HK-2 (cell line): Measurements from ENCODE around the gene BMPR1B.
"Not testable (repeated sequence)": the region's sequence is repeated elsewhere in the genome, so short reads cannot be mapped to it uniquely, and the experiment has no call there.

Experiments
- DNase-seq: peaks from one replicate; pipeline ENCODE4 v3.0.0-alpha.2; 2018; ENCODE audit not compliant: unreplicated experiment

BMPR1B gene

DNA sequence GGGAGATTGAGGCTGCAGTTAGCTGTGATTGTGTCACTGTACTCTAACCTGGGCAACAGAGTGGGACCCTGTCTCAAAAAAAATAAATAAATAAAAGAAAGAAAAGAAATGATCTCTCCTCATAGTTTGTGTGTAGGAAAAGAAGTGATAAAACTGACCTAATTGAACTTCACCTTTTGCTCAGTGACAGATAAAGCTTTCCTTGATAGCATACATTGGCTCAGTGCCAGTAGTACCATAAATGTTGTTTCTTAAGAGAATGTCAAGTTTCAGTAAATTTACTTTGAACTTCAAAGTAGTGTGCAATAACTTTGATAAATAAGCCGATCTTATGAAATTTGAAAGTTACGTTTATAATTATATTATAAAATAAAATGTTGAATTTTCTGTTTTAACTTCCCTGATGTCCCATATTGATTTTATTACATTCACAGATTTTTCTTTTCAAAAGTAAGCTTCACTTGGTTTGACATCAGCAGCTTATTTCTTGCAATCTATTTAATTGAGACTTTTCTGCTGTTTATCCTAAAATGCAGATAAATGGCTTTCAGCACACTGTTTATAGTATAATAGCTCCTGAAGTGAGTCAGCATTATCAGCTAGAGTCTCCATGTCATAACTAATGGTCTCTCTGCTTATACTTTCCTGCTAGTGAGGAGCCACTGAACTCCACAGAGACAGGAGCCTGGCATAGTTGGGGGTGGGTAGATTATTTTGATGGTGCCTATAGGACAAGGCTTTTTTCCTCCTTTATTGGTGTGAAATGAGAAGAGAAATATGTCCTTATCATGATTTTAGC is 330.1 kb downstream of the BMPR1B start:
- DNase-seq = no peak

GRCh38 chr4:95091272-95091671 is 333.5 kb downstream of the BMPR1B start:
- DNase-seq = no peak

- no peak for DNase-seq
These were observed 335.0 kb downstream of the BMPR1B start for GRCh38 chr4:95092766-95093165.

GRCh38 chr4:95093460-95093859 is 335.7 kb downstream of the BMPR1B start:
- DNase-seq = no peak

DNA sequence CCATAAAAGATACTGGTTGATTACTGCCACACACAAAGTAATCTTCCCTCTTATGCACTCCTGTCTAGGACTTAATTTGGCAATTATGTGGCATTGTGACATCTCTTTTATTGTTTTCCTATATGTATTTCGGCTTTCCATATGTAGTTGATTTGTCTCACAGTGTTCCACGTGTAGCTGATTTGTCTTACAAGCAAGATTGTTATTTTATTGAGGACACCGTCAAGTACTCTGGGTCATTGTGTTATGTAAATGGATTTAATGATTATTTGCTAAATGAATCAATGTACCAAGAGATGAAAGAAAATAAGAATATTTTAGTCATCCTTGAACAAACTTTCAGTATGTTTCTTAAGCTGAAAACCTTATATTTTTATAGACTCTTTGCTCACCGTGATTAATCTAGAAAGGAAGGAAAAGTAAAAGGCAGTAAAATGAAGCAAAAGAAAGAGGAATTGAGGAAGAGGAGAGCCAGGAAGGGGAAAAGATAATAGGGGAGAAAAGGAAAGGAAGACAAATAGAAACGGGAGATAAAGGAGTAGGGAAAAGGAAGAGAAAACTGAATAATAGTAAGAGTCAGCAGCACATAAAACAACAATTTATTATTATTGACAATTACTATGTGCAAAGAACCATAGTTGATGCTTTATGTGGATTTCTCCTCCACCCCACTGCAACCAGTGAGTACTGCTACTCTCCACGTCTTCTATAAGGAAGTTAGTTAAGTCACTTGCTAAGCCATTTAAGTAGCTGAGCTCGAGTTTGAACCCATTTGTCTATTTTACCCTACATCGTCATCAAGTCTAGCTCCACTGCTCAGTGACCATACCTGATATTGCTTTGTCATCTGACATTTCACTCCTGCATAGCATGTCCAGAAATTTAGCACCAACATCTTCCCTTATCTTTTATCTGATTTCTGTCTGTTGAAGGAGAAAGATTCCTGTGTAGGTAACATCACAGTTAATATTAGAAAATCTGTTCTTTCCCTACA is 336.5 kb downstream of the BMPR1B start:
- no peak for DNase-seq

GRCh38 chr4:95095348-95095974 is 337.7 kb downstream of the BMPR1B start:
- no peak for DNase-seq

GRCh38 chr4:95102162-95102790 is 344.5 kb downstream of the BMPR1B start:
- DNase-seq = no peak

DNA sequence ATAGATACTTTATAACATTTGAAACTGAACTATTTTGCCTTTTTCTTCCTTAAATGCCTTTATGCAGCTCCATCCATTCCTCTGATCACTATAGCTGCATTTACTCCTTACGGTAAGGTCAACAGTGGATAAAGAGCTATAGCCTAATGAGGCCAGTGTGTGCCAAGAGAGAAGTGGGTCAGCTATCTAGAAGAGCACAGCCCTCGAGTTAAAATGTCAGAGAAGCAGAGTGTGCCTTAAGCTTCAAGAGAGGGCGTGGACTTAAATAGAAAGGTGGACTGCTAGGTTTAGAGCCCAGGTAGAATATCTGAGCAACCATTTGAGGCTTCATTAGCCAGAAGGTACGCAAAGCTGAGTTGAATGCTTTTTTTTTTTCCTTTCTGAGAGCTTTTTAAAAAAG is 347.4 kb downstream of the BMPR1B start:
- DNase-seq = no peak

DNA sequence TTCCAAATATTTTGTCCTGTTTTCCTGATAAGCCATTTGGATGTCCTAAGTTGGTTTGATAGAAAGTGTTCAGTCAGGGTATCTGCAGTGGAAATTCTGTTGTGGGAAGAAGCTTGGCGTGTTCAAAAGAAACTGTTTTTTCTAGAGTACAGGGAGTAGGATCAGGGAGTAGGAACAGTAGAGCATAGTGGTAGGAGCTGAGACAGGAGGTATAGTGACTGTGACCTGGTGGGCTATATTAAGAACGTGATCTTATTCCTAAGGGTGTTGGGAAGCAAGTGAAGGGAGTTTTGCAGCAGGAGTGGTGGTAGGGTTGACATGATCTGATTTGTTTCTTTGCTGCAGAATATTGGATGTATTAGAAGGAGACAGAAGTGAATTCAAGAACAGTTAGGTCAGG is 348.2 kb downstream of the BMPR1B start:
- DNase-seq = no peak

DNA sequence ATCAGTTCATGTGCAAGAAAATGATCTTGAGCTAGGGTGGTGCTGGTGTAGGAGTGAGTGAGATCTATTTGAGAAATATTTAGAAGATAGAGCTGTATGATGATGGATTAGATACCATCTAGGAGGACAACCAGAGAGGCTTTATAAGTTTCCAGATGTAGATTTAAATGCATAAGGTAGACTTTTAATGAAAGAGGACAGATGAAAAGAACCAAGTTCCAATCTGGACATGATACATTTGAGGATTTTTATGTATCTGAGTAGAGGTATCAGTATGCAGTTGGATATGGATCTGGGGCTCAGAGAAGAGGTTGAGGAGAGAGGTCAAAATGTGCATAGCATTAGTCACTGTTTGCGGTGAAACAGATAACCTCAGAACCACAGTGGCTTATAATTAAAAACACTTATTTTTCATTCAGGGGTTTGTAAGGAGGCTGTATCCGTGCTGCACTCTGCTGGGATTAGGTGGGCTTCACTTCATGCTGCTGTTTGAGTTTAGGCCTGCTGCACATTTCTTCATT is 348.7 kb downstream of the BMPR1B start:
- no peak for DNase-seq

GRCh38 chr4:95107004-95107403 is 349.2 kb downstream of the BMPR1B start:
- no peak for DNase-seq

- DNase-seq = no peak
These were observed 349.9 kb downstream of the BMPR1B start for GRCh38 chr4:95107635-95108034.

DNA sequence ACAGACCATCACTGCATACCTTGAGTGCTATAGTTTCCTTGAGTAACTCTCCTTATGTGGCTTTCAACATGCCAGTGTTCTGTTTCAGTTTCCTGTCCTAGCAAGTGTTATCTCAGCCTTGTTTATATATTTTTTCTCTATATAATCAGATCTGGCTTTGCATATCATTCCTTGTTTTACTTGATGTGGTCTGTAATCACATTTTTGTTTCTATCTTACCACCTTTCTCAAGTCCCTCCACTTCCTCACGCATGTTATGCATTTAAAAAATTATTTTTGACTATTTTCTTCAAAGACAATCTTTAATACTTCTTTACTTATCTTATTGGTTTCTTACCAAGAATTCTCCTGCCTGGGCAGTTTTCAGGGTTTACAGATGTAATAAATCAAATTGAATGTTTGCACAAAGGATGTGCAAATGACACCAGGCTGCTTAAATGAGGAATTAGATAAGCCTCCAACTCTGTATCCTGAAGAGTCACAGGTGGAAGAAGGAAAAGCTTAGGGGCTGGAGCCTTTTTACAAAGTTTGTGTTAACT is 351.2 kb downstream of the BMPR1B start:
- no peak for DNase-seq

DNA sequence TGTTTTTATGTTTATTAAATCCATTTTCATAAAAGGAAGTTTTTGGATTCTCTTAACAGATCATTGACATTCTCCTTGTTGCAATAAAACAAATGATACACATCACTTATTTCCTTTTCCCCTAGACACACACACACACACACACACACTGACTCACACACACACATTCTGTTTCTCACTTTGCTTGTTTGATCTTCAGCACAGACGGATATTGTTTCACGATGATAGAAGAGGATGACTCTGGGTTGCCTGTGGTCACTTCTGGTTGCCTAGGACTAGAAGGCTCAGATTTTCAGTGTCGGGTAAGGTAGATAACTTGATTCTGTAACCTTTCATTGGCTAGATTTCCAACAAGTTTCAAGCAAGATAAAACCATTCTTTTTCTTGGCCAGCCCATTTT is 356.8 kb downstream of the BMPR1B start:
- no peak for DNase-seq

- no peak for DNase-seq
These were observed 360.7 kb downstream of the BMPR1B start for GRCh38 chr4:95118497-95118896.

GRCh38 chr4:95120456-95120855 is 362.7 kb downstream of the BMPR1B start:
- DNase-seq = no peak

DNA sequence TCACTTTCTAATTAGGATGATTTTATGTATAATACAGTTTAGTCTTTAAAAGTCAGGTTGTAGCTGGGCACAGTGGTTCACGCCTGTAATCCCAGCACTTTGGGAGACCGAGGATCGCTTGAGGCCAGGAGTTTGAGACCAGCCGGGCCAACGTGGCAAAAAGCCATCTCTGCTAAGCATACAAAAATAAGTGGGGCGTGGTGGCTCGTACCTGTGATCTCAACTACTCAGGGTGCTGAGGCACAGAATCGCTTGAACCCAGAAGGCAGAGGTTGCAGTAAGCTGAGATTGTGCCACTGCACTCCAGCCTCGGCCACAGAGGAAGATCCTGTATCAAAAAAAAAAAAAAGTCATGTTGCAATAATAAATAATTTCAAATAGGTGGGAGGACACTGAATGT is 364.2 kb downstream of the BMPR1B start:
- DNase-seq = no peak

- no peak for DNase-seq
These were observed 367.2 kb downstream of the BMPR1B start for GRCh38 chr4:95124906-95125504.

GRCh38 chr4:95129031-95129430 is 371.3 kb downstream of the BMPR1B start:
- no peak for DNase-seq

DNA sequence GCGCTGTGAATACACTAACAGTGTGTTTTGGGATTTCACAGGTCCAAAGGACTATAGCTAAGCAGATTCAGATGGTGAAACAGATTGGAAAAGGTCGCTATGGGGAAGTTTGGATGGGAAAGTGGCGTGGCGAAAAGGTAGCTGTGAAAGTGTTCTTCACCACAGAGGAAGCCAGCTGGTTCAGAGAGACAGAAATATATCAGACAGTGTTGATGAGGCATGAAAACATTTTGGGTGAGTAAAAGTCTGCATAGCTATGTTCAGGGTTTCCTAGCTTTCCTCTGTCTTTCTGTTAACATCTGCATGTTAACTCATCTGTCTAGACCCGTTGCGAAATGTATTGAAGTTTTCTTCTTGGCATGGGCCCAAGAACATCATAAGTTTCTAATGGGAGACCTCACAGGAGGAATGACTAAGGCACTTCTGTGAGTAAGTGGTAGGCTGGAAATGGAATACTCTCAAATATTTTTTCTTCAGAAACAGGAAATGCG is 372.1 kb downstream of the BMPR1B start:
- DNase-seq = peak; percentile 33

- DNase-seq = not testable (repeated sequence)
These were observed 376.3 kb downstream of the BMPR1B start for GRCh38 chr4:95134016-95134415.
